GM06990 (cell line): ENCODE data around the gene OIT3.
"Not testable (repeated sequence)": the region's sequence is repeated elsewhere in the genome, so short reads cannot be mapped to it uniquely, and the experiment has no call there.

ENCODE experiments used
- DNase-seq: peaks from one replicate; pipeline ENCODE4 v3.0.0-alpha.2; 2011; ENCODE audit not compliant: insufficient read length; ENCODE audit errors: extremely low read depth
- H3K27me3 ChIP-seq: replicated peaks from 2 replicates; pipeline ENCODE4 v1.6.0; 2011; ENCODE audit warnings: low read length; ENCODE audit not compliant: control insufficient read depth, insufficient read depth
- H3K36me3 ChIP-seq: 2 replicates; pipeline ENCODE4 v1.5.1; 2011; ENCODE audit warnings: low read length; ENCODE audit not compliant: control insufficient read depth, insufficient read depth
- H3K4me3 ChIP-seq: replicated peaks from 2 replicates; pipeline ENCODE4 v1.5.1; 2011; ENCODE audit warnings: low read depth, mild to moderate bottlenecking, control low read depth, low read length
- CTCF ChIP-seq: IDR thresholded peaks from 2 replicates; pipeline ENCODE4 v1.5.1; 2011; ENCODE audit warnings: low read length, control low read depth, mild to moderate bottlenecking, inconsistent platforms; ENCODE audit not compliant: insufficient read depth, poor library complexity, severe bottlenecking

The OIT3 gene

GRCh38 chr10:72917803-72918332 lies 24.3 kb downstream of the OIT3 start:
- H3K4me3 ChIP-seq, H3K36me3 ChIP-seq, H3K27me3 ChIP-seq, DNase-seq: not testable (repeated sequence)
- peak; percentile 13 for TF ChIP-seq CTCF

DNA sequence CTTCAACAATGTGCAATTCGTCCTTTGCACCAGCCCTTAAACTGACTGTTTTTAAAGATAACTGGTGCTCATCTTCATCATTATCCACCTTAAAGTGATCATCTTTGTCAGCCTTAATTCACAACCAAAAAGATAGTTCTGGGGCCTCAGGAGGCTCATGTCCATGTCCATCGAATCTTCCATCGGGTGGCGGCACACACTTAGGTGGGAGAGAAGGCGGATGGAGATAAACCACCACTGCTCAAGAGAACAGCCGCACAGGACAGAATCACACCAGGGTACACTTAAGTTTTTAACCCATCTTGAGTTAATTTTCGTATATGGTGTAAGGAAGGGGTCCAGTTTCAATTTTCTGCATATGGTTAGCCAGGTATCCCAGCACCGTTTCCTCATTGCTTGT lies 24.8 kb downstream of the OIT3 start:
- Histone ChIP-seq H3K4me3 (no peak overlapping the region), H3K27me3 (no peaks in the 10 kb centered on the region), H3K36me3 (no peaks in the 10 kb centered on the region)
- DNase-seq, result no peak
- TF ChIP-seq CTCF, result no peak

GRCh38 chr10:72921147-72921683 lies 27.7 kb downstream of the OIT3 start:
- not testable (repeated sequence) for H3K4me3 ChIP-seq, H3K36me3 ChIP-seq, DNase-seq, H3K27me3 ChIP-seq

- H3K27me3 ChIP-seq, result no peaks in the 10 kb centered on the region
- no peak for DNase-seq
Measured at GRCh38 chr10:72924351-72924750, 30.8 kb downstream of the OIT3 start.

GRCh38 chr10:72925951-72926465 lies 32.5 kb downstream of the OIT3 start:
- TF ChIP-seq CTCF, result no peak
- no peaks in the 10 kb centered on the region for H3K36me3 ChIP-seq
- no peak for DNase-seq
- H3K4me3 ChIP-seq, result no peak overlapping the region
- no peaks in the 10 kb centered on the region for H3K27me3 ChIP-seq

More at GRCh38 chr10:72924351-72924750, 30.8 kb downstream of the OIT3 start:
- no peak for TF ChIP-seq CTCF
- H3K36me3 ChIP-seq, result no peaks in the 10 kb centered on the region
- H3K4me3 ChIP-seq, result no peak overlapping the region

GRCh38 chr10:72927485-72927884 lies 33.9 kb downstream of the OIT3 start:
- DNase-seq, result no peak
- no peaks in the 10 kb centered on the region for H3K36me3 ChIP-seq
- no peak overlapping the region for H3K4me3 ChIP-seq
- no peak for TF ChIP-seq CTCF
- H3K27me3 ChIP-seq, result no peaks in the 10 kb centered on the region
